GM10248 (cell line): ENCODE results near the gene DNAH2.

Source experiments
- CTCF ChIA-PET: fragments of 300-600 bp; sonication (Branson Sonifier 250); formaldehyde crosslinking; extraction: SDS; loops from one replicate; lab custom pipeline; 2021; ENCODE audit warnings: antibody characterized with exemption; lab: Yijun Ruan, JAX
- POLR2A ChIA-PET: fragments of 350-650 bp; sonication (Branson Sonifier 250); formaldehyde crosslinking; extraction: SDS; loops from one replicate; lab custom pipeline; 2020; ENCODE audit warnings: antibody characterized with exemption; lab: Yijun Ruan, JAX
- DNase-seq: peaks from one replicate; pipeline ENCODE4 v3.0.0; 2012; ENCODE audit errors: extremely low spot score
- CTCF ChIP-seq: IDR thresholded peaks from 2 replicates; pipeline ENCODE4 v1.5.1; 2012; ENCODE audit warnings: mild to moderate bottlenecking, low read depth; ENCODE audit errors: extremely low read depth, missing control alignments, control extremely low read depth

DNAH2 gene

DNA sequence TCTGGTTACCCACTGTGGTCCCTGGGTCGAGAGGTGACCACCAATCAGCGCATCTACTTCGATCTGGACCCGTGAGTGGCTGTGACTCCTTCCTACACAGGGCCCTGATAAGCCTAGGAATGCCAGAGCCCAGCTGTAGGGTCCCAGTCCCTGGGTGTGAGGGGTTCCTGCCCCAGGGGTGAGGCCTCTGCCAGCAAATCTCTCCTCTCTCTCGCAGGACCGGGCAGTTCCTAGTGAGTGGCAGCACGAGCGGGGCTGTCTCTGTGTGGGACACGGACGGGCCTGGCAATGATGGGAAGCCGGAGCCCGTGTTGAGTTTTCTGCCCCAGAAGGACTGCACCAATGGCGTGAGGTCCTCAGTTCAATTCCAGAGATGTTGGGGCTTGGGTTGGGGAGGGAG is 14.8 kb upstream of the DNAH2 start:
- TF ChIP-seq CTCF: no peak
- CTCF ChIA-PET: interaction anchor here (1.3 kb wide), 1 partner anchor 15 kb away, joined by 5 read pairs; the partner anchor contains the start of gene WRAP53
- POLR2A ChIA-PET: no interaction called here
- no peak for DNase-seq

- no peak for DNase-seq
These were observed 13.7 kb upstream of the DNAH2 start for GRCh38 chr17:7703584-7704479.

DNA sequence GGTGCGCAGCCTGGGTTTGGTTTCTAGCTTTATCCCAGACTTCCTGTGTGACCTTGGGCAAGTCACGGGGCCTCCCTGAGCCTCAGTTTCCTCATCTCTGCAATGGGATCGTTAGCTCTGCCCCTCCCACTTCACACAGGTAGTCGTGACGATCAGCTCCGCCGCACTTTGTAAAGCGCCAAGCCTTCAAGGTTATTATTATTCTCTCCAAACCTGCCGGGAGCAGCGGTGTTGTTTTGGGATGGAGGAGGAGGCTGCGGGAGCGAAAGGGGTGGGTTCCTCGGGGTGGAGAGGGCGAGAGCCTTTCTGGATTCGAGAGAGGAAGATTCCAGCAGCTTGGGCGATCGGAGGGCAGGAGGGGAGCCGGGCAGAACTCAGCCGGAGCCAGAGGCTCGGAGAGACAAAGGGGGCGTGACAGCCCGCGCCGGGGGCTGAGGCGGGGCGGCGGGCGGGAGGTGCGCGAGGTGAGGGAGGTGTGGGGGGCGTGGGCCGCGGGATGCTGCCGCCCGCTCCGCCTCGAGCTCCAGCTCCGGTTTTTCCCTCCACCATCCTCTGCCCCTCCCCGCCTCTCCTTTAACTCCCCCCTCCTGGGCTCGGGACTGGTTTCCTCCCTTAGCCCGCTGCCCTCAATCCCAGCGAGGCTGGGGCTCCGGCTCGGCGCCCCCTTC is 12.8 kb upstream of the DNAH2 start, which contains the start of gene EFNB3:
Gene EFNB3 (plus strand): TSS at position 602 of the 668 bp plus-strand sequence. CDS start 397 bp downstream, outside the sequence.
- ChIA-PET CTCF (interaction anchor here (1.2 to 3.3 kb wide), 2 partner anchors 9 to 17 kb away, joined by 3 to 20 read pairs; partner anchors contain the start of genes TP53 and WRAP53), POLR2A (no interaction called here)
- no peak for DNase-seq
- no peak for TF ChIP-seq CTCF

More at GRCh38 chr17:7703584-7704479, 13.7 kb upstream of the DNAH2 start:
- ChIA-PET CTCF (interaction anchor here (1.3 kb wide), 1 partner anchor 16 kb away, joined by 5 read pairs; the partner anchor contains the start of gene WRAP53), POLR2A (no interaction called here)
- no peak for TF ChIP-seq CTCF

DNA sequence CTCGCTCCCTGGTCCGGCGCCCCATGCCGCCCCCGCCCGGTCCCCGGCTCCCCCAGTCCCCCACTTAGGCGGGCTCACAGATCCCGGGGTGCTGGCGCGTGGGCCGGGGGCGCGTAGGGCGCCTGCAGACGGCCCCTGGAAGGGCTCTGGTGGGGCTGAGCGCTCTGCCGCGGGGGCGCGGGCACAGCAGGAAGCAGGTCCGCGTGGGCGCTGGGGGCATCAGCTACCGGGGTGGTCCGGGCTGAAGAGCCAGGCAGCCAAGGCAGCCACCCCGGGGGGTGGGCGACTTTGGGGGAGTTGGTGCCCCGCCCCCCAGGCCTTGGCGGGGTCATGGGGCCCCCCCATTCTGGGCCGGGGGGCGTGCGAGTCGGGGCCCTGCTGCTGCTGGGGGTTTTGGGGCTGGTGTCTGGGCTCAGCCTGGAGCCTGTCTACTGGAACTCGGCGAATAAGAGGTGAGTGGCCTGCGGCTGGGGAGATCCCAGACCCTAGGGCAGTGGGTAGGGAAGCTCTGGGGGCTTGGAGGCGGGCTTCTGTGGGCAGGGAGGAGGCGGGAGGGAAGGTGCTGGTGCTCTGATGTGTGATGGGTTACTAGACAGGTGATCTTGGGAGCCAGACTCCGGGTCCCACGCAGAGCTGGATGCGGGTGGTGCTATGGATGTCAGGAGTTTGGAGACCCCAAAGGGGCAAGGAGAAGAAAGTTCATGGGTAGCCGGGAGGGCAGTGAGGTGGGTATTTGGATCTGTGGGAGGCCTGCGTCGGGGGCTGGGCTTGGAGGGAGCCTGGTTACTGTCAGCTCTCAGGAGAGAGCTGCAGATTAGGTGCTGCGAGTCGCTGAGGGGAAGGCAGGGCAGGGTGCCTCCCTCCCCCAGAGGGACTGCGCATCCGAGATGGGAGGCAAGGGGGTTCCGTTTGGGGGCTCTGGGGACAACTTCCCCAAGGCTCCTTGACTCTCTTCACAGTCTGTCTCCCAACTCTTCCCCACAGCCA is 12.0 kb upstream of the DNAH2 start:
- DNase-seq: no peak
- ChIA-PET CTCF (interaction anchor here (1.2 to 3.3 kb wide), 4 partner anchors 8 to 73 kb away, joined by 3 to 20 read pairs (median 4); partner anchors contain the start of genes TP53 and WRAP53), POLR2A (no interaction called here)
- no peak for TF ChIP-seq CTCF

- POLR2A ChIA-PET: interaction anchor here (0.7 kb wide), 1 partner anchor 131 kb away, joined by 4 read pairs; no protein-coding TSS in a partner anchor
- TF ChIP-seq CTCF: no peak
- CTCF ChIA-PET: interaction anchor here (0.7 to 3.3 kb wide), 6 partner anchors 10 to 74 kb away, joined by 3 to 20 read pairs (median 4); partner anchors contain the start of genes DNAH2, TP53 and WRAP53
- no peak for DNase-seq
These were observed 10.8 kb upstream of the DNAH2 start for GRCh38 chr17:7706631-7707354.
